ACC112 (cell line): Measurements from ENCODE around the gene AAR2.

Source experiments
- H2AFZ ChIP-seq: fragments of 200-600 bp; sonication (generic); one replicate; pipeline ENCODE4 v1.6.0; 2017; ENCODE audit warnings: antibody characterized with exemption, low read length; ENCODE audit not compliant: unreplicated experiment
- H3K27ac ChIP-seq: fragments of 200-600 bp; sonication (generic); 2 replicates; pipeline ENCODE4 v1.5.1; 2014; ENCODE audit warnings: low read depth, mild to moderate bottlenecking, antibody characterized with exemption, low read length, moderate library complexity
- H3K27me3 ChIP-seq: fragments of 200-600 bp; sonication (generic); 2 replicates; pipeline ENCODE4 v1.6.1; 2014; ENCODE audit warnings: mild to moderate bottlenecking, antibody characterized with exemption, low read length, moderate library complexity, mixed read lengths; ENCODE audit not compliant: insufficient read depth
- H3K36me3 ChIP-seq: fragments of 200-600 bp; sonication (generic); 2 replicates; pipeline ENCODE4 v1.6.1; 2016; ENCODE audit warnings: mild to moderate bottlenecking, antibody characterized with exemption, low read length, moderate library complexity, mixed read lengths; ENCODE audit not compliant: insufficient read depth
- H3K4me1 ChIP-seq: fragments of 200-600 bp; sonication (generic); one replicate; pipeline ENCODE4 v1.6.1; 2016; ENCODE audit warnings: low read length, mixed read lengths; ENCODE audit not compliant: insufficient read depth, unreplicated experiment, control insufficient read depth
- H3K4me3 ChIP-seq: fragments of 200-600 bp; sonication (generic); 2 replicates; pipeline ENCODE4 v1.5.1; 2014; ENCODE audit warnings: mild to moderate bottlenecking, low read depth, low read length
- H3K79me2 ChIP-seq: fragments of 200-600 bp; sonication (generic); one replicate; pipeline ENCODE4 v1.6.0; 2016; ENCODE audit warnings: low read length; ENCODE audit not compliant: control insufficient read depth, unreplicated experiment, insufficient read depth

AAR2 gene

GRCh38 chr20:36303831-36304230 lies 67.6 kb downstream of the AAR2 start:
- Histone ChIP-seq H3K27me3 (peaks cover 96% of the 10 kb centered on the region), H3K4me3 (no peak overlapping the region), H3K27ac (no peak overlapping the region), H3K79me2 (no peaks in the 10 kb centered on the region), H2AFZ (no peak overlapping the region), H3K36me3 (no peaks in the 10 kb centered on the region), H3K4me1 (no peaks in the 10 kb centered on the region)

- peaks cover 96% of the 10 kb centered on the region for H3K27me3 ChIP-seq
- H3K36me3 ChIP-seq: no peaks in the 10 kb centered on the region
- no peak overlapping the region for H3K27ac ChIP-seq
- no peak overlapping the region for H2AFZ ChIP-seq
- no peaks in the 10 kb centered on the region for H3K79me2 ChIP-seq
- H3K4me1 ChIP-seq: no peaks in the 10 kb centered on the region
- no peak overlapping the region for H3K4me3 ChIP-seq
Measured at GRCh38 chr20:36304786-36305495, 68.7 kb downstream of the AAR2 start.

- no peaks in the 10 kb centered on the region for H3K79me2 ChIP-seq
- H3K36me3 ChIP-seq: no peaks in the 10 kb centered on the region
- no peak within 1 kb of the TSS for H3K27ac ChIP-seq
- H3K27me3 ChIP-seq: peaks cover 97% of the 10 kb centered on the region
- no peak within 1 kb of the TSS for H2AFZ ChIP-seq
- no peak within 1 kb of the TSS for H3K4me3 ChIP-seq
- no peaks in the 10 kb centered on the region for H3K4me1 ChIP-seq
Measured at GRCh38 chr20:36305602-36306551, 69.6 kb downstream of the AAR2 start, which contains the start of gene DLGAP4. TSS of gene DLGAP4 (plus strand) at chr20:36306339. CDS start at chr20:36431718, 125,379 bp downstream.
